Left cardiac atrium (tissue), 4 donors: ENCODE results near the gene NAB1. TPM values are rescaled to one million over a fixed set of nuclear protein-coding genes. Genes with fewer than 3 reads are reported as not detected.

Experiments
- ATAC-seq, 2 donors: fragments of 200-7000 bp; cut with Tn5 transposase; one replicate each; pipeline ENCODE4 v1.9.1; 2020; ENCODE audit warnings: mild to moderate bottlenecking in 2 of 2, moderate library complexity in 2 of 2
- DNase-seq: peaks from one replicate; pipeline ENCODE4 v3.0.0-alpha.2; 2020
- intact Hi-C, 2 donors: fragments of 100-400 bp; cut with DNase I; formaldehyde crosslinking; loops; one replicate each; pipeline versions ENCODE4 v1.14.1 to v1.15.1; 2022 to 2023
- total RNA-seq, 2 donors: library from RNA; stranded (reverse); fragmentation: NEBNext Ultra II Directional; extraction: Animal tissue kit (Norgen Biotek cat#: 25700); gene quantifications; one replicate each; pipeline ENCODE4 v1.2.1, GENCODE V29; 2021
- donor health status: DM: no; HTN: yes; CAD: no.
- donor health status: DM: no; HTN: yes; CAD: no; lungs with severe emphysema.
- donor health status: DM: yes; HTN: yes; CAD: no.
- donor health status: Dilated cardiomyopathy.

Gene NAB1
- total RNA-seq, 2 donors from 2014 or later: 38.5 to 39.7 TPM

DNA sequence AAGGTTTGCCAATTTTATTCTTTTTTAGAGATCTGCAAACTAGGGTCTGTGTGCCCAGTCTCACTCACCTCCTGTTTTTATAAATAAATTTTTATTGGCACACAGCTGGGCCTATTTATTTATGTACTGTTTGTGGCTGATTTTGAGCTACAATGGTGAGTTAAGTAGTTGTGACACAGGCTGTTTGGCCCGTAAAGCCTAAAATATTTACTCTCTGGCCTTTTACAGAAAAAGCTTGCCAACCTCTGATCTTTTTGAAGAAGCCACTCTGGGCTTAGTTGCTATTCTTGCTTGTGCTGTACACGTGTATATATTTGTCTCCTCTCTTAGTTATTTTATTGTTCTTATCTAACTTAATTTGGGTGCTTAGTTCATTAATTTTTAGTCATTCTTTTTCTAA lies 14.5 kb downstream of the NAB1 start:
- intact Hi-C loops: no loop called here
- no peak for DNase-seq
- ATAC-seq: no peak

DNA sequence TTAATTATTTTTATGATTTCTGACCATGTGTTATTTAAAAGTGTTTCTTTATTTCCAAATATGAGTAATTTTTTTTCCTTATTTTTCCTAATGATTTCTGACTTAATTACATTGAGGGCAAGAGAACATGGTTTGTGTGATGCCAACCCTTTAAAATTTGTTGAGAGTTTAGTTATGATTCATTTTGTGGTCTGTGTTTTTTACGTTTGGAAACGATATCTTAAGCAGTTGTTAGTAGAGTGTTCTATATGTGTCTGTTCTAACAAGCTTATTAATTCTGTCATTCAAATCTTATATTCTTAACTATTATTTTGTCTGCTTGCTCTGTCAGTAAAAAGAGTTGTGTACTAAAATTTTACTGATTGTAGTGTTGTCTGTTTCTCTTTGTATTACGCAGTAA lies 15.0 kb downstream of the NAB1 start:
- intact Hi-C loops: no loop called here
- DNase-seq (no peak), ATAC-seq (no peak)

DNA sequence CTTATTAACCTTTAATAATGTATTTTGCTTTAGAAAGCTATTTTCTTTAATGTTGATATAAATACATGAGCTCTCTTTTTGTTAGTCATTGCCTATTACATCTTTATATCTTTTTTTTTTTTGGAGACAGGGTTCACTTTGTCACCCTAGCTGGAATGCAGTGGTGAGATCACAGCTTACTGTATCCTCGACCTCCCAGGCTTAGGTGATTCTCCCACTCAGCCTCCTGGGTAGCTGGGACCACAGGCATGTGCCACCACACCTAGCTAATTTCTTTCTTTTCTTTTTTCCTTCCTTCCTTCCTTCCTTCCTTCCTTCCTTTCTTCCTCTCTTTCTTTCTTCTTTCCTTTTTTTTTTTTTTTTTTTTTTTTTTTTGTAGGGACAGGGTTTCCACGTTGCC lies 15.4 kb downstream of the NAB1 start:
- intact Hi-C loops: no loop called here
- ATAC-seq (peak in 1 of 2 donors; percentile 36), DNase-seq (no peak)

DNA sequence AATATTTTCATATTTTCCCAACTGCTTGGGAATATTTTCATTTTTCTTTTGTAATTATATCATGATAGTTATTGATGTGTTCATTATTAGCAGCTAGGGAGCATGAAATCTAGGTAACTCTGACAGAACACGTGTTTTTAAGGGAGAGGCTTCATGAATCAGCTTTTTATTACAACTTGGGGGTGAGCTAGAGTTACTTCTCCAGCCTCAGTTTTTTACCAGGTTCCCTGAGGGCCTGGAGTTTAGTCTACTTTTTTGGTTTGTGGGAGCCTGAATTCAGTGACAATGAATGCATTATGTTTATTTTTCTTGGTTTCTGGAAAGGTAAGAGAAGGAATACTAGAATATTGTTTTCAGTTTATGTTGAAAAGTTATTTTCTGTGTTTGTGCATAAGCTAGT lies 18.0 kb downstream of the NAB1 start:
- DNase-seq (no peak), ATAC-seq (no peak)
- intact Hi-C loops: no loop called here

DNA sequence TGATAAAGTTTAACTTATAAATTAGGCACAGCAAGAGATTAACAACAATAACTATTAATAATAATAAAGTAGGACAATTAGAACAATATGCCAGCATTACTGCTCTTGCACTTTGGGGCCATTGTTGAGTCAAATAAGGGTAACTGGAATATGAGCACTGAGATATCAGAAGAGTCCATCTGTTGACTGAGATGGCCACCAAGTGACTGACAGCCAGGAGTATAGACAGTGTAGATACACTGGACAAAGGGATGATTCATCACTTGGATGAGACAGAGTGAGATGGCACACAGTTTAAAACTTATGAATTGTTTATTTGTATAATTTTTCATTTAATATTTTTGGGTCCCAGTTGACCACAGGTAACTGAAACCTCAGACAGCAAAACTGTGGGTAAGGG lies 20.0 kb downstream of the NAB1 start:
- ATAC-seq (peak in 1 of 2 donors; percentile 71), DNase-seq (no peak)
- intact Hi-C loops: no loop called here

DNA sequence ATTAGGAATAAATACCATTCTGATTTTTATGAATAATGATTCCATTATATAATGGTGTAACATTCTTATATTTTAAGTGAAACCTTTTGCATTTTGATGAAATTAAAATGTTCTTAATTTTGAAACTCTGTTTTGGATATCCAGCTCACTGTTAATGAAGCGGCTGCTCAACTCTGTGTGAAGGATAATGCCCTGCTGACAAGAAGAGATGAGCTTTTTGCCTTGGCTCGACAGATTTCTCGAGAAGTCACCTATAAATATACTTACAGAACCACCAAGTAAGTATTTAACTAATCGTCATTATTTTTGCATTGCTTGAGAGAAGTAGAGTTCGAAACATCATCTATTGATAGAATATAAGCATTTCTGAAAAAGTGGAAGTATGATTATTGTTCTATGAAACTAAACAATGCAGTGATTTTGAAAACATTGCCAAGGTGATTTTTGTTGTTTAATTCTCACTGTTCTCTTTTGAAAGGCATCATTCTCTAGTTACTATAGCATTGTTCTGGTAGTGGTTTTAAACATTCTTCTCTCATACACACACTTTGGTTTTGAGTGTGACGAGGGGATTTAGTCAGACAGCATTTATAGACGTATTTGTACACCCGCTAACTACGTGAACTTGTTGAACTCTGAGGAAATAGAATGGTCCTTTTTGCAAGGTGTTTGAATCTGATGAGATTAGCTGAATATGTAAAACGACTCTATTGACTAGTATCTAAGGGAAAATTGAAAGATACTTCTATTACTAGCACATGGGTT lies 21.5 kb downstream of the NAB1 start:
- intact Hi-C loops: no loop called here
- ATAC-seq: no peak
- no peak for DNase-seq

DNA sequence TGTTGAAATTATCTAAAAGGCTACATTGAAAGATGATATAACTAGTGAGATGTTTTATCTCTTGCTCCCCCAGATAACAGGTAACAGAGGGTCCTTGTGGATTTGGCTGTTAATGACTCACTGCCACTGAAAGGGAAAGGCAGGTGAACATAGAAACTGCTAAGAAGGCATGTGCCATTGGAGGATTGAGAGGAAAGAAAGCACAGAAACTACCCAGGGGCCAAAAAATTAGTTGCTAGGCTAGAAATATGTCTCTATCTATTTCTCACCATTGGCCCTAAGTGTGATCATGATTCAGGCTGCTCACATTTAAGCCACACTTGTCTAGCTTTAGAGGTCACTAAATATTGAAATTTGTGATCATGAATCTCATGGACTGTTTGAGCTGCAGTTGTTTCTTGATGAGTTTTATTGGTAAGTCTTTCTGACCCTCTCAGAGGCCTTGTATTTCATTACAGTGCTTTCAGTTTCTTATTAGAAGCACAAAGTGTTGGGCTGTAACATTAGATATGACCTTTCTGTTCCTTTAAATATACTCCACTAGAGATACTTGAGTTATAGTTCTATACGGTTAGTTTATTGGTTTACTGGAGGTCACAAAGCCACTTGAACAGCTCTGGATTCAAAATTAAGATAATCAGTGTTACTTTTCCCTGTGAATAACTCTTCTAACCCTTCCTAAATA lies 26.2 kb downstream of the NAB1 start:
- intact Hi-C loops: no loop called here
- DNase-seq (no peak), ATAC-seq (no peak)

DNA sequence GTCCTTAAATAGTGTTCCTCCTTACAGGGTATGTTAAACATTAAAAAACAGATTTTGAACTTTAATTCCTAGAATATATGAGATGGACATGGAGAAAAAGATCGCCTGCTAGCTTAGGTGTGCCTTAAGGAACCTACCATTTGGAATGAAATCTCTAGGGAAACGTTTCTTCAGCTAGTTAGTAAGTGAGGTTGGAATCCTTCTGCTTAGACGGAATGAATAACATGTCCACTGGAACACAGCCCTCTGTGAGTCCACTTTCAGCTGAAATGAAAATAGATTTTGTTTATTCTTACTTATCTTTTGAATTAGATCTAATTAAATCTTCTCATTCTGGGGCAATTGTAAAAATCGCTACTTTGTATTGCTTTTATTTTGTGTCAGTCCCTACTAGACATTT lies 28.4 kb downstream of the NAB1 start:
- intact Hi-C loops: no loop called here
- no peak for DNase-seq
- no peak for ATAC-seq

DNA sequence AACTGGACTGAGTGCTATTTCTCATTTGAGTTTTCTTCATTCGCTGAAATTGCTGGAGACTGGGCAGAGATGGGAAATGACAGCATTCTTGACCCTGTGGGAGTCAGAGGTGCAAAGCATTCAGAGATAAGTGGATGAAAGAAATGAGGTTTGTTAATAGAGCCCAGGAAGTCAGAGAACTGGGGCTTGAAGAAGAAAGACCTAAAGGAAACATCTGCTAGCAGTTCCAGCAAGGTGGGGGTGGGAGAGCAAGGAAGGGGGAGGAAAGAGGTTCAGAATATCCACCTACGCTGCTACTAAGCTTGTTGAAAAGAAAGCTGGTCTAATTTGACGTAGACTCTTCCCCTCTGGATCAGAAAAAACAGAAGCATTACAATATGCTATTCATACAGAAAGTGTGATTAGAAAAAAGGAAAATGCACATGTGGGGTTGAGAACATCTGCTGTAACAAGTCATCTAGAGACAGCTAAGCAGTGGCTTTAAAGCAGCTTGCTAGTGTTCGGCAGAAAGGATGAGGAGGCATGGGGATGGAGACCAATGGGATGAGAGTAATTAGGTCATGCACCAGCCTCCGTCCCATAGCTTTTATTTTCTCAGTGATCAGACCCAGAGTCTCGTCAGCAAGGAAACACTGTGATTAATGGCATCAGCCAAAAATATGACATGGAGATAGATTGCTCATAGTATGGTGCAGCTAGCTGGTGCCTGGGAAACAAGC lies 29.7 kb downstream of the NAB1 start:
- DNase-seq: no peak
- ATAC-seq: peak; percentile 36 to 82
- intact Hi-C loops: no loop called here

DNA sequence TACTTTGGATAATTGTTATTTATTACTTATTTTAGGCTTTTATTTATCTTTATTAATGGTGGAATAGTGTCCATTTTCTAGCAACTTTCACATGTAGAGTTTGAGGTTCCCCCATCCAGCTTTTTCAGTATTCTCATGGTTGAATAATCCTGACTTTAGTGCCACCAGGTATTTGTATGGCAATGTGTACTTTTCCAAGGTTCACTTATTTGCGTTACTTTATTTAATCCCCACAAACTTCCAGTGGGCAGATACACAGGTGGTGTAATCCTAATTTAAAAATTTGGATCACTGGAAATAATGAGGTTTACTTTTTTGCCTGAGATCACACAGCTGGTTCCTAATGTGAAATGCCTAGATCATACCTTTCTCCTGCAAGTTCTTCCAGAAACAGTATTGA lies 30.5 kb downstream of the NAB1 start:
- intact Hi-C loops: no loop called here
- no peak for ATAC-seq
- no peak for DNase-seq

DNA sequence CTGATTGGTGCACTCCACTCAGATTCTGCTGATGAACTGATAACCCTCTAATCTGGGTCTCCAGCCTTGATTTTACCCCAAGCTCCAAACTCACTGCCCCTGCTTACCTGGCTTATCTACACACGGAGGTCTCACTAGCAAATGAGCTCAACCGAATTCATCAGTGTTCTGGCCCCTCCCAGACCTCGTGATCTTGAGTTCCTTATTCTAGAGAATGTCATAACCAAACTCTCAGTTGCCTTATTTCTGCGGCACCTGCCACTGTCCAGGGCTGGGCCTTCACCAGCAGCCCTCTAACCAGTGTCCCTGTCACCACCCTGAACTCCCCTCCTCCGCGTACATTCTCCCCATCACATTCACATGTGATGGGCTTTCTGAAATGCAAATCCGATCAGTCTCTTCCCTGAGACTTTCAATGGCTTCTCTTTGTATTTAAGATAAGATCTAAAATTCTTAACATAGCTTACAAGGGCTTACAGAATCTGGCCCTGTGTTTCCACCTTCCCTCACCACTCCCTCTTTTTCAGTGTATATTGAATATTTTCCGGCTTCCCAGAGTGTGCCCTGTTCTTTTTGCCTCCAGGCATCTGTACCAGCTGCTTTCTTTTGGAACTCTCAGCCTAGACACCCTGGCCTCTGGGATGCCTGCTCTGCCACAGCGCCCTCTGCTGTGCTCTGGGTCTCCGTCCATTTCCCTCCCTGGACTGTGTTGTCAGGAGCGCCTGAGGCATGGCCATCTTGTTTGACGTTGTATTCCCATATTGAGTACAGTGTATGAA lies 31.1 kb downstream of the NAB1 start:
- ATAC-seq (peak; percentile 46 to 51), DNase-seq (peak; percentile 43)
- intact Hi-C loops: no loop called here

DNA sequence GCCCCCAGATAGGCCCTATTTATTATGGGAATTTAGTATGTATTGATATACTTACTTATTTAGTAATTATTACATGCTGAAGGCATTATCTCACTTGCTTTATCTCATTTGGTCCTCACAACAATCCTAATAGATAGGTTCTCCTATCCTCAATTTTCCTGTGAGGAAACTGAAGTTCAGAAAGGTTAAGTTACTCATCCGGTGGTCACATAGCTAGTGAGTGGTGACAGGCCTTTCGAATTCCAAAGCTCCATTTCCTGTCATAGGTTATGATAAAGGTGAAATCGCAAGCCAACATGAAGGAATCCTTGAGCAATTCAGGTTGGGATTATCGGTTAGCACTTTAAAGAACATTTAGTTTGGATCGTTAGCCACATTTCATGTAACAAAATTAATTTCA lies 33.3 kb downstream of the NAB1 start:
- intact Hi-C loops: no loop called here
- DNase-seq (no peak), ATAC-seq (no peak)

DNA sequence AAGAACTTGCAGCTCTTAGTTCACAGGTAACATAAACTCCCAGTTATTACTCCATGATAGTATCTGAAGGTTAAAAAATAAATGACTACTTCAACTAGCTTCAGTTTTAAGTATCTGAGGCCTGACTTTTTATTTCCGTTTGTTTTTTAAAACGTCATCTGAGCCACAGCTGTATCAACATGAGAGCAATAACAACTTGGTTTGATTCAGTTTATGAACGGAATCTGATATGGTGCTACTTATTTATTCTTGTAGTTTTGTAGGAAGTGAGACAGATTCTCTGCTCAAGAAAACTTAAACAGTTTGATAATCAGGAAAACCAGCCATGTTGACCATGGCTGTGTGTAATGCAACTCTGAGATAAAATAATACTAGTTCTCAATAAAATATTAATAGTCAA lies 34.9 kb downstream of the NAB1 start:
- ATAC-seq: no peak
- intact Hi-C loops: no loop called here

DNA sequence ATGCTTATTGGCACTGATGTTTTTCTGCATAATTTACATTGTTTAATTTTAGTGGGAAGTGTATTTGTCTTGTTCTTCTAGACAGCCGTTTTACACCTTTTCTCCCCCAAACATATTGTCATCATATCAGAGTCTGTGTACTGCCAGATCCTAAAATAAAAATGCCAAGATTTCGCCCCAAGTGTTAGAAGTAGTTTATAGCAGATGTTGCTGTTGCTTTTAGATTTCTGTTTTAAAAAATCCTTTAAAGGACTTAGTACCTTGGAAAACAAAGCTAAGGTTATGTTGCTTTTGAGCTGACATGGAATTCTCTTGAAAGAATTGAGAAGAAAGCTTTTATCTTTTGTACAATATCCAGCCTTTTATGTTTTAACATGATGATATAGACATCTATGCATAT lies 36.0 kb downstream of the NAB1 start:
- ATAC-seq (no peak), DNase-seq (no peak)
- intact Hi-C loops: no loop called here

More for the DNA sequence above, 34.9 kb downstream of the NAB1 start:
- DNase-seq: no peak

DNA sequence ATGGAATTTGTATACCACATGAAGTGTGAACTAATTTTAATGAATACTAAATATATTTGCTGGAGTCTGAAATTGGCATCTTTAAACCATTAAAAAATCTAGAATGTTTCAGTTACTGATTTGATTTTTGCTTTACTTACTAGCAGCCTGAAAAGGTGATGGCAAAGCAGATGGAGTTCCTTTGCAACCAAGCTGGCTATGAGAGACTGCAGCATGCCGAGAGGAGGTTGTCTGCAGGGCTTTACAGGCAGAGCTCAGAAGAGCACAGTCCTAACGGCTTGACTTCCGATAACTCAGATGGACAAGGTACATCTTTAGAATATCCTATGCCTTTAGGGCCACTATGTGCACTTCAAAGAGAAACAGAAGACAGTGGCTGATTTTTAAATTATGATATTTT lies 36.5 kb downstream of the NAB1 start:
- DNase-seq (no peak), ATAC-seq (no peak)
- intact Hi-C loops: no loop called here

DNA sequence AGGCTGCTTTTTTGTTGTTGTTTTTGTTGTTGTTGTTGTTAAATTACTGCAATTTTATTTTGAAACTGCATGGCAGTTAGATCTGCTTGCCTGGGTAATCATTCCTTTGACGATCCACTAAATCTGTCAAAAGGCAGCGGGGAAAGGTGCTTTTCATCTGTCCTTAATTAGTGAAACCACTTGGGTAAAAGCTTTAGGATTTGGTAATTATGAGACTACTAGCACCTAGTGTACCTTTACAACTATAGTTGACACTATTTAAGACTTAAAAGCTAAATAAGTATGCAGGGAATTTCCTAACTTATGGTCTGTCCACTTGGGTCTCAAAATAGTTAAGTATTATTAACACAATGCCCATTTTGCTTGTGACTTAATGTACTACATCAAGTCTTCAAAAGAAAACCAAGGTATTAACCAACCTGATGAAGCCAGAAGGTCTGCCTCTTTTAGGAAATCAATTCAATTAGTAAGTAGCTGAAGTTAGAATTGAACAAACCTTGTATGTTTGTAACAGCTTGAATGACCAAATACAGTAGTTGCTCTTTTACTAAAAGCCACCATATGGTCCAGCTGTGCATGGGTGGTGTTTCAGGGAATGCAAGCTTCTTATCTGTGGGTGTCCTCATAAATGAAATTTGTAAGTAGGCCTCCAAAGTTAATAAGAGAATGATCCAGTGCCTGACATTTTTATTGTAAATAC lies 44.8 kb downstream of the NAB1 start:
- intact Hi-C loops: no loop called here
- DNase-seq (no peak), ATAC-seq (no peak)

DNA sequence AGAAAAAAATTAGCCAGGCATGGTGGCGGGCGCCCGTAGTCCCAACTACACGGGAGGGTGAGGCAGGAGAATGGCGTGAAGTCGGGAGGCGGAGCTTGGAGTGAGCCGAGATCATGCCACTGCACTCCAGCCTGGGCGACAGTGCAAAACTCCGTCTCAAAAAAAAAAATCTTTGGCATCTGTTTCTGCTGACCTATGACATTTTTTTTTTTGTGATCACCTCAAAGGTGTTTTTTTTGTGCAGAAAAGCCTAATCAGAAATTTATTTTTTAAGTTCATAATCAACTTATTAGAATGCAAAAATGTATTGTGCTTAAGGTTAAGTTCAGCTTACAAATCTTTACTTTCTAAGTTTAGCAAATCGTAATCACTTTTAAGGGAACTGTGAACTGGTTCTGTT lies 45.6 kb downstream of the NAB1 start:
- intact Hi-C loops: no loop called here
- ATAC-seq (no peak), DNase-seq (no peak)

DNA sequence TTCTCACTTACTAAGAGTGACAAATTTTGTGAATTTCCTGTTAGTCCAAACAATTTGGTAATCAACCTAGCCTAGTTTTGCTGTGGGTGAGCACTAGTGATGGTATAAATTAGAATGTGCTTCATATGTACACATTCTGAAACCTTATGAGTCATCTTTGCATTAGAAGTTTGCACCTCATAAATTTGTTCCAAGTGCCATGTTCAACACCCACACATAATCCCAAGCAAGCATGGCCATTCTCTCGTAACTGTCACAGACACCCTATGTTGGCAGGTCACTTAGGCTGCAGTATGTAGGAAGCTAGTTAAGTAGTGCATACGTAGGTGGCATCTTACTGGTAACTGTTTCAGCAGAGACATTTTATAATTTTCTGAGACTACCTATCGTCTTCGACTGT lies 46.9 kb downstream of the NAB1 start:
- DNase-seq: no peak
- intact Hi-C loops: no loop called here
- no peak for ATAC-seq

DNA sequence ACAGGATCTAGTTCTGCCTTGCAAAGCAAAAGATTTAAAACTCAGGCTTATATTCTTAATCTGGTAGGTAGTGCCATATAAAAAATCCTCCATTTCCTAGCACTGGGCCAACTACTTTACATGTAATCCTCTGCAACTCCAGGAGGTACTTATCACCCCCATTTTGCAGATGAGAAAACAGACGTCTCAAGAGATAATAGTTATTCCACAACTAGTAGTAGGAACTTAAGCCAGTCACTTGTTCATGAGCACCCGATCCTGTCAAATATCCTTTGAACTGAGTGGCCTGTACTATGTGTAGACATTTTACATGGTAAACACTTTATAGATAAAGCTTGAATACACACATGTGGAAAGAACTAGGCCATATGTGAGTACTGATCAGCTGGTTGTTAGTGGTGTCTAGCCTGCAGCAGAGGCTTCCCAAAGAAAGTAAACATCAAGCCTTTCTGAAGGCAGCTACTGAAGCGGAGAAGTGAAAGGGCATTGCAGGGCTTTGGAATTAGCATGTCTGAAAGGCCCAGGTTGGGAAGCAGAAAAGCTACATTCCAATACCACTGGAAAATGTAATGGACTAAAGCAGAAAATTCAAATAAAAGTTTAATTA lies 48.0 kb downstream of the NAB1 start:
- DNase-seq: no peak
- no peak for ATAC-seq
- intact Hi-C loops: no loop called here
